GM21367 (cell line): ENCODE data around the gene AMN.

Experiments used
- ATAC-seq: cut with Tn5 transposase; IDR thresholded peaks from one replicate; pipeline ENCODE4 v1.9.1; 2021; ENCODE audit not compliant: unreplicated experiment

Gene AMN

GRCh38 chr14:102898776-102899515 lies 23.5 kb upstream of the AMN start:
- no peak for ATAC-seq

GRCh38 chr14:102899516-102899900 lies 23.0 kb upstream of the AMN start:
- no peak for ATAC-seq

- ATAC-seq: peak; percentile 31
Measured at GRCh38 chr14:102900631-102901571, 21.6 kb upstream of the AMN start.

- peak; percentile 59 for ATAC-seq
Measured at GRCh38 chr14:102901633-102902032, 20.8 kb upstream of the AMN start.

GRCh38 chr14:102902086-102902485 lies 20.4 kb upstream of the AMN start:
- peak; percentile 5 for ATAC-seq

GRCh38 chr14:102902523-102903247 lies 19.8 kb upstream of the AMN start:
- no peak for ATAC-seq

- no peak for ATAC-seq
Measured at GRCh38 chr14:102903248-102903888, 19.1 kb upstream of the AMN start.

- no peak for ATAC-seq
Measured at GRCh38 chr14:102903889-102904512, 18.5 kb upstream of the AMN start.

GRCh38 chr14:102905116-102906108 lies 17.1 kb upstream of the AMN start:
- no peak for ATAC-seq

- no peak for ATAC-seq
Measured at GRCh38 chr14:102906616-102907302, 15.7 kb upstream of the AMN start.

- no peak for ATAC-seq
Measured at GRCh38 chr14:102907303-102907844, 15.1 kb upstream of the AMN start.

- no peak for ATAC-seq
Measured at GRCh38 chr14:102907980-102908730, 14.3 kb upstream of the AMN start.

GRCh38 chr14:102908766-102909455 lies 13.6 kb upstream of the AMN start:
- no peak for ATAC-seq

- ATAC-seq: no peak
Measured at GRCh38 chr14:102909462-102909861, 13.0 kb upstream of the AMN start.

GRCh38 chr14:102909911-102910310 lies 12.6 kb upstream of the AMN start:
- no peak for ATAC-seq

- no peak for ATAC-seq
Measured at GRCh38 chr14:102910442-102910841, 12.0 kb upstream of the AMN start.

- ATAC-seq: no peak
Measured at GRCh38 chr14:102911541-102911951, 10.9 kb upstream of the AMN start.
